Measurements from ENCODE around the gene ZIC4. TPM values are rescaled to one million over a fixed set of nuclear protein-coding genes. Genes with fewer than 3 reads are reported as not detected.

The ZIC4 gene
- total and polyA plus RNA-seq, 2 experiments from 2014 or later, result not detected

GRCh38 chr3:147358144-147358992 is 48.0 kb downstream of the ZIC4 start:
- H3K9me3 Mint-ChIP-seq, result no peaks in the 10 kb centered on the region; the same call in 2 of the 3 replicates
- H3F3A ChIP-seq (replicated peaks; ENCODE audit: low read depth), result peaks cover 28% of the 10 kb centered on the region; the same call in 1 of the 2 replicates
- peak; percentile 19 for ATAC-seq
- H3K4me1 ChIP-seq (ENCODE audit: insufficient read depth), result peaks cover 77% of the 10 kb centered on the region
- no peaks in the 10 kb centered on the region for H3K79me2 ChIP-seq (replicated peaks; ENCODE audit: insufficient read depth)
- H3K4me3 Mint-ChIP-seq, result peak overlapping the region; percentile 36; the same call in 2 of the 3 replicates
- H3K9me2 ChIP-seq (ENCODE audit: insufficient read depth), result no peaks in the 10 kb centered on the region
- H3K4me1 Mint-ChIP-seq, result peaks cover 68% of the 10 kb centered on the region
- peak overlapping the region; percentile 51 for H3K4me3 ChIP-seq
- H3K36me3 ChIP-seq (ENCODE audit: insufficient read depth), result no peaks in the 10 kb centered on the region
- no peak overlapping the region for H3K27ac Mint-ChIP-seq
- no peak overlapping the region for H3K27ac ChIP-seq (ENCODE audit: low read depth)
- DNase-seq (ENCODE audit: low spot score), result peak; percentile 69
- H4K20me1 ChIP-seq (replicated peaks; ENCODE audit: insufficient read depth), result no peaks in the 10 kb centered on the region
- H2AFZ ChIP-seq, result no peak overlapping the region
- no peak for TF ChIP-seq ZNF114 (CRISPR knock-in tag; IDR thresholded peaks at IDR 0.05)
- no peak for TF ChIP-seq ZNF331 (CRISPR knock-in tag; IDR thresholded peaks at IDR 0.05; ENCODE audit: low read depth)
- peak; percentile 75 for TF ChIP-seq EZH2 (IDR thresholded peaks at IDR 0.05; ENCODE audit: low read depth, unreplicated experiment)
- no peak for TF ChIP-seq STAT1 (IDR thresholded peaks at IDR 0.05; ENCODE audit: unreplicated experiment)
- H3K27me3 Mint-ChIP-seq (ENCODE audit: insufficient read depth, low read depth, poor library complexity), result peaks cover 86% of the 10 kb centered on the region
- peak overlapping the region; percentile 77 for H3K4me2 ChIP-seq
- peaks cover 100% of the 10 kb centered on the region for H3K27me3 ChIP-seq (ENCODE audit: insufficient read depth)
- H3K36me3 Mint-ChIP-seq (ENCODE audit: low read depth), result no peaks in the 10 kb centered on the region

- peak overlapping the region; percentile 51 for H3K4me3 ChIP-seq
Observed at GRCh38 chr3:147356909-147357900, 49.1 kb downstream of the ZIC4 start.

More at GRCh38 chr3:147356909-147357900, 49.1 kb downstream of the ZIC4 start:
- Histone ChIP-seq H2AFZ (no peak overlapping the region), H3K27ac (ENCODE audit: low read depth) (no peak overlapping the region), H3K4me1 (ENCODE audit: insufficient read depth) (peaks cover 77% of the 10 kb centered on the region), H3K36me3 (ENCODE audit: insufficient read depth) (no peaks in the 10 kb centered on the region), H4K20me1 (replicated peaks; ENCODE audit: insufficient read depth) (no peaks in the 10 kb centered on the region), H3K4me2 (peak overlapping the region; percentile 71), H3K9me2 (ENCODE audit: insufficient read depth) (no peaks in the 10 kb centered on the region), H3K27me3 (ENCODE audit: insufficient read depth) (peaks cover 100% of the 10 kb centered on the region), H3K79me2 (replicated peaks; ENCODE audit: insufficient read depth) (no peaks in the 10 kb centered on the region), H3F3A (replicated peaks; ENCODE audit: low read depth) (peaks cover 28% of the 10 kb centered on the region; the same call in 1 of the 2 replicates)
- ATAC-seq, result peak; percentile 44
- peak; percentile 92 for DNase-seq (ENCODE audit: low spot score)
- Mint-ChIP-seq H3K36me3 (ENCODE audit: low read depth) (no peaks in the 10 kb centered on the region), H3K4me3 (peak overlapping the region; percentile 59), H3K9me3 (no peaks in the 10 kb centered on the region; the same call in 2 of the 3 replicates), H3K27me3 (ENCODE audit: insufficient read depth, low read depth, poor library complexity) (peaks cover 86% of the 10 kb centered on the region), H3K27ac (no peak overlapping the region), H3K4me1 (peaks cover 68% of the 10 kb centered on the region)
- TF ChIP-seq EZH2 (IDR thresholded peaks at IDR 0.05; ENCODE audit: low read depth, unreplicated experiment) (peak; percentile 56), ZNF462 (CRISPR knock-in tag; IDR thresholded peaks at IDR 0.05) (no peak)
- TF ChIP-seq, protein P1, sequence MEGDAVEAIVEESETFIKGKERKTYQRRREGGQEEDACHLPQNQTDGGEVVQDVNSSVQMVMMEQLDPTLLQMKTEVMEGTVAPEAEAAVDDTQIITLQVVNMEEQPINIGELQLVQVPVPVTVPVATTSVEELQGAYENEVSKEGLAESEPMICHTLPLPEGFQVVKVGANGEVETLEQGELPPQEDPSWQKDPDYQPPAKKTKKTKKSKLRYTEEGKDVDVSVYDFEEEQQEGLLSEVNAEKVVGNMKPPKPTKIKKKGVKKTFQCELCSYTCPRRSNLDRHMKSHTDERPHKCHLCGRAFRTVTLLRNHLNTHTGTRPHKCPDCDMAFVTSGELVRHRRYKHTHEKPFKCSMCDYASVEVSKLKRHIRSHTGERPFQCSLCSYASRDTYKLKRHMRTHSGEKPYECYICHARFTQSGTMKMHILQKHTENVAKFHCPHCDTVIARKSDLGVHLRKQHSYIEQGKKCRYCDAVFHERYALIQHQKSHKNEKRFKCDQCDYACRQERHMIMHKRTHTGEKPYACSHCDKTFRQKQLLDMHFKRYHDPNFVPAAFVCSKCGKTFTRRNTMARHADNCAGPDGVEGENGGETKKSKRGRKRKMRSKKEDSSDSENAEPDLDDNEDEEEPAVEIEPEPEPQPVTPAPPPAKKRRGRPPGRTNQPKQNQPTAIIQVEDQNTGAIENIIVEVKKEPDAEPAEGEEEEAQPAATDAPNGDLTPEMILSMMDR (conservative IDR thresholded peaks at IDR 0.05; ENCODE audit: low read depth in 2 of 2), result peak; percentile 32 to 62; a peak in 3 of 4 replicates

All from GM23338 (cell line).